ENCODE results near the gene ARL8B. TPM values are rescaled to one million over a fixed set of nuclear protein-coding genes. Genes with fewer than 3 reads are reported as not detected.
"Not testable (repeated sequence)": the region's sequence is repeated elsewhere in the genome, so short reads cannot be mapped to it uniquely, and the experiment has no call there.

Gene ARL8B
- total and polyA plus RNA-seq, 9 of the 15 experiments (the other 6 are each of a cell fraction or from before 2014, with no cell fraction given) = 28.5 to 99.4 (median 77.2) TPM

DNA sequence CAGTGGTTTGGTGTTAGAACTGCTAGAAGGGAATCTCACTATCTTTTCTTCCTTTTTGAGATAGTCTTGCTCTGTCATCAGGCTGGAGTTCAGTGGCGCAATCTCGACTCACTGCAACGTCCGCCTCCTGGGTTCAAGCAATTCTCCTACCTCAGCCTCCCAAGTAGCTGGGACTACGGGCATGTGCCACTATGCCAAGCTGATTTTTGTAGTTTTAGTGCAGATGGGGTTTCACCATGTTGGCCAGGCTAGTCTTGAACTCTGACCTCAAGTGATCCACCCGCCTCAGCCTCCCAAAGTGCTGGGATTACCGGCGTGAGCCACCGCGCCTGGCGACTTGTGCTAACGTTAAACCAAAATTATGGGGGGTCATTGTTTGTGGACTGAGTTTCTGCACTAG, 61.6 kb downstream of the ARL8B start:
- FAIRE-seq; H3K4me3 ChIP-seq; DNase-seq (ENCODE audit: extremely low read depth in 1 of 4, low spot score in 3 of 4); H3K4me2 ChIP-seq (ENCODE audit: insufficient read depth, low read length); H2AFZ ChIP-seq (ENCODE audit: low read depth, low read length); in situ Hi-C loops (cut with MboI); BruUV-seq (replicated peaks); intact Hi-C loops (cut with micrococcal nuclease); H3K27me3 ChIP-seq (ENCODE audit: control insufficient read depth in 2 of 2, insufficient read depth in 2 of 2, low read length in 2 of 2); H3K9me3 ChIP-seq (replicated peaks; ENCODE audit: control insufficient read depth, insufficient read depth, low read depth, low read length); H4K20me1 ChIP-seq (replicated peaks; ENCODE audit: control insufficient read depth, insufficient read depth, low read length); ATAC-seq; H3K9ac ChIP-seq (ENCODE audit: insufficient read depth in 1 of 2, low read depth in 2 of 2, low read length in 2 of 2); CTCF ChIA-PET (ENCODE audit: low intra/inter-chr PET ratio); H3K27ac ChIP-seq (ENCODE audit: extremely low read depth, low read depth, low read length); H3K9me1 ChIP-seq (ENCODE audit: control insufficient read depth, insufficient read depth, low read length); TF ChIP-seq TOE1 (IDR thresholded peaks at IDR 0.05; ENCODE audit: borderline replicate concordance): not testable (repeated sequence)
- peaks cover 36% of the 10 kb centered on the region for H3K36me3 ChIP-seq (ENCODE audit: control insufficient read depth, insufficient read depth, low read length)
- POLR2A ChIA-PET = interaction anchor here (2.9 kb wide), 1 partner anchor 11 kb away, joined by 10 read pairs; no protein-coding TSS in a partner anchor
- TF ChIP-seq NR2C2 (CRISPR knock-in tag; IDR thresholded peaks at IDR 0.05) = peak; percentile 37; the same call in 1 of the 2 replicates
- peak; percentile 29; the same call in 1 of the 2 replicates for TF ChIP-seq NR2C2 (tag; IDR thresholded peaks at IDR 0.05)
- TF ChIP-seq, protein P1, sequence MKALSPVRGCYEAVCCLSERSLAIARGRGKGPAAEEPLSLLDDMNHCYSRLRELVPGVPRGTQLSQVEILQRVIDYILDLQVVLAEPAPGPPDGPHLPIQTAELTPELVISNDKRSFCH (CRISPR knock-in tag; IDR thresholded peaks at IDR 0.05) = not testable (repeated sequence)
- TF ChIP-seq, protein P1 (tag; IDR thresholded peaks at IDR 0.05) = 0 out of 2 replicates have a peak, but pooled peaks have one; percentile 41
- peak; percentile 86 for TF ChIP-seq ZBTB33 (CRISPR knock-in tag; IDR thresholded peaks at IDR 0.05)
- peak; percentile 28; the same call in 1 of the 2 replicates for TF ChIP-seq POLR2G (IDR thresholded peaks at IDR 0.05; ENCODE audit: low read depth, low read length)
- TF ChIP-seq CC2D1A (IDR thresholded peaks at IDR 0.05) = 0 out of 2 replicates have a peak, but pooled peaks have one; percentile 25
- TF ChIP-seq TOE1 (CRISPR knock-in tag; IDR thresholded peaks at IDR 0.05; ENCODE audit: borderline replicate concordance, low read depth) = 0 out of 2 replicates have a peak, but pooled peaks have one; percentile 20
- TF ChIP-seq NR2C1 (IDR thresholded peaks at IDR 0.05) = peak; percentile 11; the same call in 1 of the 2 replicates
- TF ChIP-seq NR2C1 (tag; IDR thresholded peaks at IDR 0.05) = peak; percentile 75
- TF ChIP-seq CEBPB (tag; IDR thresholded peaks at IDR 0.05) = peak; percentile 57
- WGBS (ENCODE audit: insufficient coverage, low coverage, missing lambda C conversion rate) = 86% methylated on average over 12 of the region's 12 CpGs
- H3K79me2 ChIP-seq (ENCODE audit: control insufficient read depth, insufficient read depth, low read length) = peaks cover 20% of the 10 kb centered on the region
- peaks cover 14 to 26% of the 10 kb centered on the region in 2 experiments for H3K4me1 ChIP-seq (replicated peaks in 1 of 2; ENCODE audit: control insufficient read depth in 2 of 2, insufficient read depth in 2 of 2, low read length in 2 of 2)

Data from K562 (cell line).